Gastrocnemius medialis (tissue), 4 donors: ENCODE results near the gene NUDT5.

ENCODE experiments used
- POLR2A ChIP-seq, 2 donors: fragments of 450-650 bp; IDR thresholded peaks; one replicate each; pipeline ENCODE4 v1.6.1; 2017; ENCODE audit warnings: antibody characterized with exemption in 2 of 2, mild to moderate bottlenecking in 2 of 2, moderate library complexity in 2 of 2
- TF ChIP-seq, protein P1 (sequence below), 5 experiments: fragments of 450-650 bp in 3 of 5; fragments of 200-600 bp in 2 of 5; sonication (generic) in 2 of 5; IDR thresholded peaks in 4 of 5; conservative IDR thresholded peaks in 1 of 5; 1 replicate in 4 of 5; 2 replicates in 1 of 5; pipeline ENCODE4 v1.5.1; 2016 to 2019; ENCODE audit warnings: antibody characterized with exemption in 5 of 5, mild to moderate bottlenecking in 3 of 5, moderate library complexity in 3 of 5

DNA sequence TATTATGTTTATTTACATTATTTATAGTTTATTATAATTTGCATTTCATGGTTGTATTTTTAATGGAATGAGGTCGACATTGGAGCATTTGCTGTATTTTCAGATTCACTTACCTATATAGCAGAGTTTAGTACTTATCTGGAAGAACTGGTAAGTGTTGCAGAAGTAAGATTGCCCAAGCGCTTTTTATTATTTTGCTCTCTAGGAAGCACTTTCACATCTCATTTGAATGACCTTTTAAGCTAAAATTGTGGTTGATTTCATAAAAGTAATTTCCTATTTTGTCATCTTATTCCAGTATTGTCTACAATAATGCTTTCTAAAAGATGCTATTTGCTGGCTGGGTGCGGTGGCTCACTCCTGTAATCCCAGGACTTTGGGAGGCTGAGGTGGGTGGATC, 37.6 kb downstream of the NUDT5 start:
- TF ChIP-seq, protein P1, sequence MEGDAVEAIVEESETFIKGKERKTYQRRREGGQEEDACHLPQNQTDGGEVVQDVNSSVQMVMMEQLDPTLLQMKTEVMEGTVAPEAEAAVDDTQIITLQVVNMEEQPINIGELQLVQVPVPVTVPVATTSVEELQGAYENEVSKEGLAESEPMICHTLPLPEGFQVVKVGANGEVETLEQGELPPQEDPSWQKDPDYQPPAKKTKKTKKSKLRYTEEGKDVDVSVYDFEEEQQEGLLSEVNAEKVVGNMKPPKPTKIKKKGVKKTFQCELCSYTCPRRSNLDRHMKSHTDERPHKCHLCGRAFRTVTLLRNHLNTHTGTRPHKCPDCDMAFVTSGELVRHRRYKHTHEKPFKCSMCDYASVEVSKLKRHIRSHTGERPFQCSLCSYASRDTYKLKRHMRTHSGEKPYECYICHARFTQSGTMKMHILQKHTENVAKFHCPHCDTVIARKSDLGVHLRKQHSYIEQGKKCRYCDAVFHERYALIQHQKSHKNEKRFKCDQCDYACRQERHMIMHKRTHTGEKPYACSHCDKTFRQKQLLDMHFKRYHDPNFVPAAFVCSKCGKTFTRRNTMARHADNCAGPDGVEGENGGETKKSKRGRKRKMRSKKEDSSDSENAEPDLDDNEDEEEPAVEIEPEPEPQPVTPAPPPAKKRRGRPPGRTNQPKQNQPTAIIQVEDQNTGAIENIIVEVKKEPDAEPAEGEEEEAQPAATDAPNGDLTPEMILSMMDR (IDR thresholded peaks at IDR 0.05 in 4 of 5, conservative IDR thresholded peaks at IDR 0.05 in 1 of 5), result no peak
- no peak for TF ChIP-seq POLR2A (IDR thresholded peaks at IDR 0.05)
